Measurements from ENCODE around the gene TPI1. TPM values are rescaled to one million over a fixed set of nuclear protein-coding genes. Genes with fewer than 3 reads are reported as not detected.

The TPI1 gene
- total RNA-seq, 1 experiment from 2014 or later = 1,141 TPM

DNA sequence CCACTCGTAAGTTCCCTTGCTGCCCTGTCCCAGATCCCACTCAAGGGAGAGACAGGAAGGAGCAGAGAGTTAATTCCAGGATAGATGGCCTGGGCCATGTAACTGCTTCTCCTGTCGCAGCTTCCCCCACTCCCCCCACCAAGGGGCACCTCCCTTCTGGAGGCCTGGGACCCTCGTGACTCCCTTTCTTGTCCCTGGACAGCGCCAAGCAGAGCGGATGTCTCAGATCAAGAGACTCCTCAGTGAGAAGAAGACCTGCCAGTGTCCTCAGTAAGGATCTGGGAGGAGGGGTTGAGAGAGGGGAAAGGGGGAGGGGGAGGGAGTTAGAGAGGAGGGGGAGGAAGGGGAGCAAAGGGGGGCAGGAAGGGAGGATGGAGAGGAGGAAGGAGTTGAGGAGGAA lies 48.7 kb upstream of the TPI1 start:
- no TSS peak for BruUV-seq (replicated peaks)
- no peak overlapping the region for H3K4me3 Mint-ChIP-seq (ENCODE audit: unreplicated experiment)
- H3K4me1 Mint-ChIP-seq (ENCODE audit: low read depth, unreplicated experiment) = no peaks in the 10 kb centered on the region

GRCh38 chr12:6819106-6820030 lies 48.0 kb upstream of the TPI1 start:
- POLR2A ChIA-PET = no interaction called here
- Mint-ChIP-seq H3K4me3 (ENCODE audit: unreplicated experiment) (no peak overlapping the region), H3K27me3 (ENCODE audit: insufficient read depth, unreplicated experiment) (peaks cover 8% of the 10 kb centered on the region), H3K4me1 (ENCODE audit: low read depth, unreplicated experiment) (no peaks in the 10 kb centered on the region), H3K36me3 (ENCODE audit: insufficient read depth, unreplicated experiment) (no peaks in the 10 kb centered on the region), H3K9me3 (ENCODE audit: unreplicated experiment) (no peaks in the 10 kb centered on the region), H3K27ac (ENCODE audit: unreplicated experiment) (no peak overlapping the region)
- DNase-seq = no peak
- CTCF ChIA-PET = interaction anchor here (0.6 kb wide), 1 partner anchor 95 kb away, joined by 3 read pairs; no protein-coding TSS in a partner anchor
- Histone ChIP-seq H3K27me3 (replicated peaks; ENCODE audit: control insufficient read depth, insufficient read depth, low read length) (no peaks in the 10 kb centered on the region), H3K4me1 (peaks cover 9% of the 10 kb centered on the region), H3K4me3 (ENCODE audit: low read depth, low read length) (no peak overlapping the region), H3K9me3 (no peaks in the 10 kb centered on the region), H3K36me3 (ENCODE audit: control insufficient read depth, insufficient read depth, low read length) (no peaks in the 10 kb centered on the region)
- intact Hi-C loops (cut with micrococcal nuclease; ENCODE audit: unreplicated experiment) = no loop called here
- BruUV-seq (replicated peaks) = no TSS peak
- TF ChIP-seq, protein P1, sequence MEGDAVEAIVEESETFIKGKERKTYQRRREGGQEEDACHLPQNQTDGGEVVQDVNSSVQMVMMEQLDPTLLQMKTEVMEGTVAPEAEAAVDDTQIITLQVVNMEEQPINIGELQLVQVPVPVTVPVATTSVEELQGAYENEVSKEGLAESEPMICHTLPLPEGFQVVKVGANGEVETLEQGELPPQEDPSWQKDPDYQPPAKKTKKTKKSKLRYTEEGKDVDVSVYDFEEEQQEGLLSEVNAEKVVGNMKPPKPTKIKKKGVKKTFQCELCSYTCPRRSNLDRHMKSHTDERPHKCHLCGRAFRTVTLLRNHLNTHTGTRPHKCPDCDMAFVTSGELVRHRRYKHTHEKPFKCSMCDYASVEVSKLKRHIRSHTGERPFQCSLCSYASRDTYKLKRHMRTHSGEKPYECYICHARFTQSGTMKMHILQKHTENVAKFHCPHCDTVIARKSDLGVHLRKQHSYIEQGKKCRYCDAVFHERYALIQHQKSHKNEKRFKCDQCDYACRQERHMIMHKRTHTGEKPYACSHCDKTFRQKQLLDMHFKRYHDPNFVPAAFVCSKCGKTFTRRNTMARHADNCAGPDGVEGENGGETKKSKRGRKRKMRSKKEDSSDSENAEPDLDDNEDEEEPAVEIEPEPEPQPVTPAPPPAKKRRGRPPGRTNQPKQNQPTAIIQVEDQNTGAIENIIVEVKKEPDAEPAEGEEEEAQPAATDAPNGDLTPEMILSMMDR (IDR thresholded peaks at IDR 0.05; ENCODE audit: insufficient read depth in 1 of 2, low read depth in 1 of 2, low read length in 1 of 2, severe bottlenecking in 1 of 2, unreplicated experiment in 1 of 2) = no peak

More for the DNA sequence above, 48.7 kb upstream of the TPI1 start:
- Histone ChIP-seq H3K36me3 (ENCODE audit: control insufficient read depth, insufficient read depth, low read length) (no peaks in the 10 kb centered on the region), H3K9me3 (no peaks in the 10 kb centered on the region), H3K4me3 (ENCODE audit: low read depth, low read length) (no peak overlapping the region), H3K4me1 (peaks cover 9% of the 10 kb centered on the region), H3K27me3 (replicated peaks; ENCODE audit: control insufficient read depth, insufficient read depth, low read length) (no peaks in the 10 kb centered on the region)
- ChIA-PET CTCF (no interaction called here), POLR2A (interaction anchor here (1.2 kb wide), 1 partner anchor 66 kb away, joined by 3 read pairs; the partner anchor contains the start of gene MLF2)
- Mint-ChIP-seq H3K36me3 (ENCODE audit: insufficient read depth, unreplicated experiment) (no peaks in the 10 kb centered on the region), H3K9me3 (ENCODE audit: unreplicated experiment) (no peaks in the 10 kb centered on the region), H3K27me3 (ENCODE audit: insufficient read depth, unreplicated experiment) (peaks cover 8% of the 10 kb centered on the region), H3K27ac (ENCODE audit: unreplicated experiment) (no peak overlapping the region)
- no peak for DNase-seq
- intact Hi-C loops (cut with micrococcal nuclease; ENCODE audit: unreplicated experiment) = no loop called here
- TF ChIP-seq, protein P1 (IDR thresholded peaks at IDR 0.05; ENCODE audit: insufficient read depth in 1 of 2, low read depth in 1 of 2, low read length in 1 of 2, severe bottlenecking in 1 of 2, unreplicated experiment in 1 of 2) = no peak

- H3K36me3 Mint-ChIP-seq (ENCODE audit: insufficient read depth, unreplicated experiment) = no peaks in the 10 kb centered on the region
- H3K27me3 ChIP-seq (replicated peaks; ENCODE audit: control insufficient read depth, insufficient read depth, low read length) = no peaks in the 10 kb centered on the region
- H3K4me3 ChIP-seq (ENCODE audit: low read depth, low read length) = no peak overlapping the region
- ChIA-PET CTCF (interaction anchor here (0.6 to 0.8 kb wide), 2 partner anchors 66 to 263 kb away, joined by 3 to 4 read pairs; no protein-coding TSS in a partner anchor), POLR2A (no interaction called here)
- H3K4me3 Mint-ChIP-seq (ENCODE audit: unreplicated experiment) = no peak overlapping the region
- peaks cover 9% of the 10 kb centered on the region for H3K4me1 ChIP-seq
- intact Hi-C loops (cut with micrococcal nuclease; ENCODE audit: unreplicated experiment) = no loop called here
- H3K9me3 ChIP-seq = no peaks in the 10 kb centered on the region
- peaks cover 14% of the 10 kb centered on the region for H3K27me3 Mint-ChIP-seq (ENCODE audit: insufficient read depth, unreplicated experiment)
- no TSS peak for BruUV-seq (replicated peaks)
- no peak overlapping the region for H3K27ac Mint-ChIP-seq (ENCODE audit: unreplicated experiment)
- no peaks in the 10 kb centered on the region for H3K36me3 ChIP-seq (ENCODE audit: control insufficient read depth, insufficient read depth, low read length)
- no peaks in the 10 kb centered on the region for H3K4me1 Mint-ChIP-seq (ENCODE audit: low read depth, unreplicated experiment)
- DNase-seq = no peak
- no peaks in the 10 kb centered on the region for H3K9me3 Mint-ChIP-seq (ENCODE audit: unreplicated experiment)
- TF ChIP-seq, protein P1 (IDR thresholded peaks at IDR 0.05; ENCODE audit: insufficient read depth in 1 of 2, low read depth in 1 of 2, low read length in 1 of 2, severe bottlenecking in 1 of 2, unreplicated experiment in 1 of 2) = no peak
Measured at GRCh38 chr12:6820166-6820565, 47.2 kb upstream of the TPI1 start.
